K562 (cell line): Measurements from ENCODE around the gene SP2. TPM values are rescaled to one million over a fixed set of nuclear protein-coding genes. Genes with fewer than 3 reads are reported as not detected.
A peak's percentile ranks its signal among the peaks of the same experiment; 100 is the strongest.

Source experiments
- ATF3 ChIP-seq, 2 experiments: fragments of 450-650 bp in 1 of 2; sonication (generic) in 1 of 2; formaldehyde crosslinking in 1 of 2; IDR thresholded peaks in 1 of 2; conservative IDR thresholded peaks in 1 of 2; 2 replicates each; pipeline versions ENCODE4 v1.6.1 to v1.8.1; 2016 to 2023; ENCODE audit warnings: mild to moderate bottlenecking in 2 of 2, moderate library complexity in 2 of 2, inconsistent platforms in 1 of 2, missing genetic modification reagents in 1 of 2
- HDAC1 ChIP-seq, 2 experiments: fragments of 450-650 bp; IDR thresholded peaks; 2 replicates each; pipeline ENCODE4 v1.6.1; 2016 to 2017; ENCODE audit warnings: inconsistent platforms in 1 of 2, mild to moderate bottlenecking in 1 of 2, moderate library complexity in 1 of 2
- IFI16 ChIP-seq: fragments of 250-450 bp; sonication (Bioruptor Pico); IDR thresholded peaks from 2 replicates; pipeline ENCODE4 v2.1.2; 2022; ENCODE audit warnings: mild to moderate bottlenecking, inconsistent platforms
- NFE2 ChIP-seq: IDR thresholded peaks from 2 replicates; pipeline ENCODE4 v1.6.1; 2014; ENCODE audit warnings: antibody characterized with exemption, low read depth
- NKRF ChIP-seq: fragments of 450-650 bp; IDR thresholded peaks from 2 replicates; pipeline ENCODE4 v1.6.1; 2016; ENCODE audit warnings: borderline replicate concordance
- OTX1 ChIP-seq: fragments of 450-650 bp; formaldehyde crosslinking; IDR thresholded peaks from 2 replicates; pipeline ENCODE4 v1.4.0; 2022; ENCODE audit warnings: mild to moderate bottlenecking
- REST ChIP-seq, 2 experiments: fragments of 450-650 bp; formaldehyde crosslinking in 1 of 2; IDR thresholded peaks; 2 replicates each; pipeline versions ENCODE4 v1.4.0 to v1.6.1; 2014 to 2020; ENCODE audit warnings: mild to moderate bottlenecking in 2 of 2, borderline replicate concordance in 1 of 2, low read depth in 1 of 2
- SMARCA4 ChIP-seq: fragments of 450-650 bp; IDR thresholded peaks from 2 replicates; pipeline ENCODE4 v1.6.1; 2016
- TEAD1 ChIP-seq, 2 experiments: fragments of 450-650 bp in 1 of 2; sonication (generic) in 1 of 2; formaldehyde crosslinking; IDR thresholded peaks; 2 replicates each; pipeline versions ENCODE4 v1.4.0 to v1.8.0; 2020 to 2022; ENCODE audit warnings: mild to moderate bottlenecking in 2 of 2, missing genetic modification reagents in 1 of 2
- VEZF1 ChIP-seq: fragments of 200-800 bp; sonication (Bioruptor generic); IDR thresholded peaks from 2 replicates; pipeline ENCODE4 v1.6.1; 2017; ENCODE audit warnings: missing genetic modification characterization, missing compliant biosample characterization
- polyA plus RNA-seq, 8 experiments: library from polyadenylated mRNA; depleted of rRNA in 4 of 8; stranded (reverse) in 5 of 8; unstranded in 3 of 8; fragments of >200 nt; fragmentation: Nextera tagmentation in 2 of 8; fragmentation: Illumina TruSeq in 1 of 8; extraction: Ambion mirVana in 2 of 8; extraction: Trizol in 1 of 8; gene quantifications; 2 replicates each; pipeline versions ENCODE4 v1.2.1 to v1.2.3, GENCODE V29; 2011 to 2014; ENCODE audit warnings: inconsistent platforms in 1 of 8, missing spikeins in 1 of 8
- total RNA-seq, 7 experiments: library from RNA; depleted of rRNA in 6 of 7; stranded (reverse); fragments of >200 nt in 6 of 7; fragmentation: Illumina TruSeq in 2 of 7; extraction: Trizol in 2 of 7; gene quantifications; 2 replicates each; pipeline versions ENCODE4 v1.2.1 to v1.2.3, GENCODE V29; 2011 to 2021; ENCODE audit warnings: low replicate concordance in 1 of 7

The SP2 gene
- total and polyA plus RNA-seq, 9 of the 15 experiments (the other 6 are each of a cell fraction or from before 2014, with no cell fraction given) = 0.77 to 22.3 (median 2.3) TPM

GRCh38 chr17:47894498-47895346 is 1.3 kb upstream of the SP2 start (continued):
- TF ChIP-seq VEZF1 (CRISPR knock-in tag) = no peak
- 0 out of 2 replicates have a peak, but pooled peaks have one; percentile 72 for TF ChIP-seq OTX1
- no peak for TF ChIP-seq TEAD1 (CRISPR knock-in tag; IDR thresholded peaks at IDR 0.05)
- peak; percentile 70 for TF ChIP-seq NFE2
- TF ChIP-seq REST (IDR thresholded peaks at IDR 0.05; ENCODE audit: borderline replicate concordance) = peak; percentile 17; the same call in 1 of the 2 replicates
- no peak for TF ChIP-seq REST (CRISPR knock-in tag; IDR thresholded peaks at IDR 0.05; ENCODE audit: low read depth)
- TF ChIP-seq SMARCA4 = 0 out of 2 replicates have a peak, but pooled peaks have one; percentile 17
- TF ChIP-seq ATF3 (IDR thresholded peaks at IDR 0.05) = no peak
- peak; percentile 36; the same call in 1 of the 2 replicates for TF ChIP-seq ATF3 (CRISPR knock-in tag; conservative IDR thresholded peaks at IDR 0.05)
- TF ChIP-seq IFI16 (CRISPR knock-in tag) = no peak
- 0 out of 4 replicates have a peak, but pooled peaks of 1 of the 2 experiments have one; percentile 40 for TF ChIP-seq HDAC1 (IDR thresholded peaks at IDR 0.05)
- 0 out of 2 replicates have a peak, but pooled peaks have one; percentile 16 for TF ChIP-seq NKRF
